GM13977 (cell line): ENCODE measurements around the gene DNAH7.

Experiments used
- DNase-seq: peaks from one replicate; pipeline ENCODE4 v3.0.0; 2012; ENCODE audit warnings: low spot score
- in situ Hi-C: fragments of 300-500 bp; cut with MboI; formaldehyde crosslinking; loops from one replicate; pipeline ENCODE4 v1.12.0; 2022; ENCODE audit warnings: low sequenced_read_pairs, low pct_unique_long_range_greater_than_20kb, mixed read lengths, inconsistent platforms; ENCODE audit not compliant: unreplicated experiment
- TF ChIP-seq, protein P1 (sequence below): IDR thresholded peaks from 2 replicates; pipeline ENCODE4 v1.5.1; 2012; ENCODE audit warnings: mild to moderate bottlenecking, control low read depth; ENCODE audit not compliant: insufficient read depth; ENCODE audit errors: extremely low read depth, missing control alignments

DNAH7 gene

DNA sequence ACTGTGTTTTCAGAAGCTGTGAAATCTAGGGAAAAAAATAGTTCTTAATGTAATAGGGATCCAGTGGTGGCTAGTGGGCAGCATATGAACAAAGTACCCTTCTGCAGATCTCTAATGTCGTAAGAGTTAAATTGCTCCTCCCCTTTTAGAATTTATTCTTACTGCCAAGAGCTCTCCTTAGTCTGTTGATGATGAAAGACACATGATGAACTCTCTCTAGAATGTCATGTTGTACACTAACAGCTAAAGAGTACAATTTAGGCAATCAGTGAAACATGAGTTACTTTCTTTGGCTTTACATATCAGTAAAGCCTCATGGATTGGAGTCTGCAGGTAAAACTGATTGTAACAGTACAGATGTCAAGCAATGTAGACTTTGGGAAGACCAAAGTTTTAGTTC is 327.4 kb downstream of the DNAH7 start:
- TF ChIP-seq, protein P1, sequence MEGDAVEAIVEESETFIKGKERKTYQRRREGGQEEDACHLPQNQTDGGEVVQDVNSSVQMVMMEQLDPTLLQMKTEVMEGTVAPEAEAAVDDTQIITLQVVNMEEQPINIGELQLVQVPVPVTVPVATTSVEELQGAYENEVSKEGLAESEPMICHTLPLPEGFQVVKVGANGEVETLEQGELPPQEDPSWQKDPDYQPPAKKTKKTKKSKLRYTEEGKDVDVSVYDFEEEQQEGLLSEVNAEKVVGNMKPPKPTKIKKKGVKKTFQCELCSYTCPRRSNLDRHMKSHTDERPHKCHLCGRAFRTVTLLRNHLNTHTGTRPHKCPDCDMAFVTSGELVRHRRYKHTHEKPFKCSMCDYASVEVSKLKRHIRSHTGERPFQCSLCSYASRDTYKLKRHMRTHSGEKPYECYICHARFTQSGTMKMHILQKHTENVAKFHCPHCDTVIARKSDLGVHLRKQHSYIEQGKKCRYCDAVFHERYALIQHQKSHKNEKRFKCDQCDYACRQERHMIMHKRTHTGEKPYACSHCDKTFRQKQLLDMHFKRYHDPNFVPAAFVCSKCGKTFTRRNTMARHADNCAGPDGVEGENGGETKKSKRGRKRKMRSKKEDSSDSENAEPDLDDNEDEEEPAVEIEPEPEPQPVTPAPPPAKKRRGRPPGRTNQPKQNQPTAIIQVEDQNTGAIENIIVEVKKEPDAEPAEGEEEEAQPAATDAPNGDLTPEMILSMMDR, result no peak
- DNase-seq, result no peak
- in situ Hi-C loops, result no loop called here

DNA sequence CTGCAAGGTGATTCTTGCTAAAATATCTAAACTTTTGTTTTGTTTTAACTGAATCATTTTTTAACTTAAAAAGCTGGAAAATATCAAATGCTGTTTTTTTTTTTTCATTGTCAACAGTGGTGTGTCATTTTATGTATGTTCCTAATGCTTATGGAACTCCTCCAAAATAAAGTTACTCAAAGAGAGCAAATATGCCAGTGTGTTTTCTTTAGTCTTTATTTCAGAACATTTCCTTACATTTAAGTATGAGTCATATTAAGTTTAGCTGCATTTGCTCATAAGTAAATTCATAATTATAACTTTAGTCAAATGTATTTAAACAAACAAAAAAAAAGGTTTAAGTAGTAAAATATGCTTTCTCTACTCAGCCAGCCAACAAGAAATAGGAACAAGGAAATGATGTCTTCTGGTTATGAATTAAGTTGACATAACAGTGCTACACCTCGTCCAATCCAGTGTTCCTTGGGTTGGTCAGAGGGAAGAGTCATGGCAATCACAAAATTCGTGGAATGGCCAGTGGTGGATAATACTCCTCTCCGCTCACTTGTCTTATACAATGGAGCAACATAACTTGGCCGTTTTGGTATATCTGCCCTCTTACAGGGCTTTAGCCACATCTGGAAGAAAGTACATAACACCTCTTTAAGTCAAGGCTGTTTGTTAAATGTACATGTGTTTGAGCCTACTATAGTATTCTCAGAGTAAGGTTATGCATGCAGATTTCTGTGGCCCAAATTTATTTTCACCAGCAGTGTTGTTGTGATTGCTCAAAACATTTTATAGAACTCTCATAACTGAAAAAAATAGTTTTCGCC is 330.9 kb downstream of the DNAH7 start:
- no peak for DNase-seq
- in situ Hi-C loops, result no loop called here

GRCh38 chr2:195735347-195735746 is 333.3 kb downstream of the DNAH7 start:
- in situ Hi-C loops, result no loop called here
- no peak for DNase-seq
- TF ChIP-seq, protein P1, result no peak

More for the DNA sequence above, 330.9 kb downstream of the DNAH7 start:
- TF ChIP-seq, protein P1, result no peak

GRCh38 chr2:195734931-195735330 is 333.7 kb downstream of the DNAH7 start:
- TF ChIP-seq, protein P1, result no peak
- in situ Hi-C loops, result no loop called here
- DNase-seq, result no peak

DNA sequence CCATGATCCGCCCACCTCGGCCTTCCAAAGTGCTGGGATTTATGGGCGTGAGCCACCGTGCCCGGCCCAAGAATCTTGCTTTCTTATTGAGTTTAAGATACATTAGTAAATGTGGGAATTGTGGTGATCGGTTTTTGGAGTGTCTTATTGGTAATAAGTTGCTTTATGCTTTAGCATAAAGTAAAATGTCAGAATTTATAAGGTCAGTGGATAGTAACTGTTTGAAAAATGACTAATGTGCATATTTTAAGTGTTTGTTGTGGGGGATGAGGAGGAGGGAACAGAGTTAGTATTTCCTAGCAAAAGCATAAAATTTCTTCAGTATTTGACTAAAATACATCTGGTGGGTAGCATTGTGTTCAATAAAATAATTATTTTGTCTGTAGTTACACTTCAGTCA is 334.2 kb downstream of the DNAH7 start:
- no peak for DNase-seq
- TF ChIP-seq, protein P1, result no peak
- in situ Hi-C loops, result no loop called here

- TF ChIP-seq, protein P1, result no peak
- in situ Hi-C loops, result no loop called here
- no peak for DNase-seq
Observed at GRCh38 chr2:195733831-195734230, 334.8 kb downstream of the DNAH7 start.
